ENCODE data around the gene LZIC. TPM values are rescaled to one million over a fixed set of nuclear protein-coding genes. Genes with fewer than 3 reads are reported as not detected.

LZIC gene
- 30.4 and 39.0 TPM in 2 replicates for total RNA-seq

GRCh38 chr1:9942939-9943788 is at the start of gene LZIC, which contains the start of gene NMNAT1:
Gene LZIC, minus strand, starts transcription at chr1:9943391. Its CDS starts 6,772 bp downstream, at chr1:9936619.
Gene NMNAT1, plus strand, starts transcription at chr1:9943475. Its CDS starts 28,599 bp downstream, at chr1:9972074.

GRCh38 chr1:9910076-9910422 is 33.1 kb downstream of the LZIC start, which contains the start of gene CTNNBIP1:
Gene CTNNBIP1, minus strand, starts transcription at chr1:9910269. Its CDS starts 38,205 bp downstream, at chr1:9872064.

Other genes starting within 250 kb of the LZIC start
- 113 and 145 TPM in 2 replicates for gene CLSTN1, start 119.4 kb downstream of the LZIC start, total RNA-seq
- gene CTNNBIP1, start 33.1 kb downstream of the LZIC start, total RNA-seq = 72.1 and 86.3 TPM in 2 replicates
- gene NMNAT1, start 84 bp upstream of the LZIC start, total RNA-seq = 12.4 and 12.8 TPM in 2 replicates
- 0.96 and 1.7 TPM in 2 replicates for gene RBP7, start 53.8 kb upstream of the LZIC start, total RNA-seq
- gene UBE4B, start 89.6 kb upstream of the LZIC start, total RNA-seq = 12.5 and 26.2 TPM in 2 replicates